ENCODE measurements around the gene SLC25A22.

The SLC25A22 gene

GRCh38 chr11:778976-779954 is 18.8 kb downstream of the SLC25A22 start:
- peak; percentile 1 for DNase-seq (ENCODE audit: low read depth)
- TF ChIP-seq, protein P1, sequence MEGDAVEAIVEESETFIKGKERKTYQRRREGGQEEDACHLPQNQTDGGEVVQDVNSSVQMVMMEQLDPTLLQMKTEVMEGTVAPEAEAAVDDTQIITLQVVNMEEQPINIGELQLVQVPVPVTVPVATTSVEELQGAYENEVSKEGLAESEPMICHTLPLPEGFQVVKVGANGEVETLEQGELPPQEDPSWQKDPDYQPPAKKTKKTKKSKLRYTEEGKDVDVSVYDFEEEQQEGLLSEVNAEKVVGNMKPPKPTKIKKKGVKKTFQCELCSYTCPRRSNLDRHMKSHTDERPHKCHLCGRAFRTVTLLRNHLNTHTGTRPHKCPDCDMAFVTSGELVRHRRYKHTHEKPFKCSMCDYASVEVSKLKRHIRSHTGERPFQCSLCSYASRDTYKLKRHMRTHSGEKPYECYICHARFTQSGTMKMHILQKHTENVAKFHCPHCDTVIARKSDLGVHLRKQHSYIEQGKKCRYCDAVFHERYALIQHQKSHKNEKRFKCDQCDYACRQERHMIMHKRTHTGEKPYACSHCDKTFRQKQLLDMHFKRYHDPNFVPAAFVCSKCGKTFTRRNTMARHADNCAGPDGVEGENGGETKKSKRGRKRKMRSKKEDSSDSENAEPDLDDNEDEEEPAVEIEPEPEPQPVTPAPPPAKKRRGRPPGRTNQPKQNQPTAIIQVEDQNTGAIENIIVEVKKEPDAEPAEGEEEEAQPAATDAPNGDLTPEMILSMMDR (IDR thresholded peaks at IDR 0.05; ENCODE audit: insufficient read depth, low read depth, low read length, missing control alignments), result no peak
- no peak overlapping the region for H3K4me3 ChIP-seq (ENCODE audit: low read depth, low read length)

- DNase-seq (ENCODE audit: low read depth), result peak; percentile 93
- peak within 1 kb of the TSS; percentile 92 for H3K4me3 ChIP-seq (ENCODE audit: low read depth, low read length)
- TF ChIP-seq, protein P1 (IDR thresholded peaks at IDR 0.05; ENCODE audit: insufficient read depth, low read depth, low read length, missing control alignments), result no peak
Observed at GRCh38 chr11:777288-778255, 20.5 kb downstream of the SLC25A22 start, which contains the start of gene GATD1. Gene GATD1 (minus strand): TSS chr11:777487. CDS start chr11:777462, 25 bp downstream.

DNA sequence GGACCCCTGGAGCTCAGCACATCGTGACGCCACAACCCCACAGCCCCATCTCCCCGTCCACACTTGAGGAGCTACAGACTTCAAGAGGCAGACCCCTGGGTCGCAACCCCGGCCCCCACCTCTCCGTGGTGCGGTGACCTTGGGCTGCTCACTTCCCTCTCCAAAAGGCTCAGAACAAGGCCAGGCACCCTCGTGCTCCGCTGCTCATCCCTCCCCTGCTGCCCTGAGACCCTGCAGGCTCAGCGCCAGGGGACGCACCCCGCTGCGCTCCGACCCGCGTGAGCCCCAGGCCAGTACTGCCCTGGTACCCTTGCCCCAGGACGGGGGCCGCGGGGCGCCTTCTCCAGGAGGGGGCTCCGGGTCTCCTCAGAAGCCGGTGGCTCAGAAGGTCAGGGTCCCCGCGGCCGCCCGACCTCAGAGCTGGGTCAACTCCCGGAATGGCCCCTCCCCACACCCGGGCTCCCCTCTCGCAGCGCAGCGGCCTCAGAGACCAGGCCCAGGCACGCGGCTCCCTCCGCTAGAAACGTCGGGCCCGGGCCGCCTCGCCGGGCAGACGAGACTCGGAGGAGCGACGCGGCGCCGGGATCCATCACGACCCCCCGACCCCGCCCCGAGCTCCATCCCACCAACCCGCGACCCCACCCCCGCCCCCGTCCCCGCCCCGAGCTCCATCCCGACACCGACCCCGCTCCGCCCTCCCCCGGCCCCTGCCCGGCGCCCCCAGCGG is 21.4 kb downstream of the SLC25A22 start:
- peak overlapping the region; percentile 92 for H3K4me3 ChIP-seq (ENCODE audit: low read depth, low read length)
- peak; percentile 47 for DNase-seq (ENCODE audit: low read depth)
- TF ChIP-seq, protein P1 (IDR thresholded peaks at IDR 0.05; ENCODE audit: insufficient read depth, low read depth, low read length, missing control alignments), result no peak

- TF ChIP-seq, protein P1 (IDR thresholded peaks at IDR 0.05; ENCODE audit: insufficient read depth, low read depth, low read length, missing control alignments), result no peak
- peak overlapping the region; percentile 92 for H3K4me3 ChIP-seq (ENCODE audit: low read depth, low read length)
- DNase-seq (ENCODE audit: low read depth), result no peak
Observed at GRCh38 chr11:776263-776560, 21.9 kb downstream of the SLC25A22 start.

DNA sequence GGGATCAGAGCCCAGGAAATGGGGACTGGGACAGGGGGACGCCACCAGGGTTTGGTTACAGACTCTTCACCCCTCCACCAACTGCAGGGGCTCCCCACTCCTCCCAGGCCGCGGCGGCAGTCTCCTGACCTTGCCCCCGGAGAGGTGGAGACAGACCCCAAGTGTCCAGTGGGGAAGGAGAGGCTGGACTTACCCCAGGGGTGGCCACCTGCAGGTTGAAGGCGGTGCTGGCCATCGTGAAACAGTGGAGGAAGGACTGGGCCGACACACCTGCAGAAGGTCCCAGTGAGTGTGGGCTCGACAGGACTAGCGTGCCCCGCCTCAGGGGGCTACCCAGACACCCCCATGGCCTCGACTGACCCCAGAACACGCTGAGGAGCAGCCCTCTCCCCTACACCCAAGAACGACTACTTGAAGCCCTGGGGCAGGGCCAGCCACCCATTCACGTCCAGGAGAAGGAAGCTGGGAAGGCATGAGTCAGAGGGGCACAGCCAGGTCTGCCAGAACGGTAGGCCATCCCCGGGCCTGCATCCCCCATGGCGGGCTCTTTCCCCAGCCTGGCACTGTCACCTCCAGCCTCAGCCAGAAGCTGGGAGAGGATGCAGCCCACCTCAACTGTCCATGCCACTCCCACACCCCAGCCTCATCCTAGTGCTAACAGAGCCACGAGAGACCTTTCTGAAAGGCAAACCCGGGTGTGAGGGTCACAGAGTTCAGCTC is 23.0 kb downstream of the SLC25A22 start:
- no peak overlapping the region for H3K4me3 ChIP-seq (ENCODE audit: low read depth, low read length)
- TF ChIP-seq, protein P1 (IDR thresholded peaks at IDR 0.05; ENCODE audit: insufficient read depth, low read depth, low read length, missing control alignments), result no peak
- no peak for DNase-seq (ENCODE audit: low read depth)

DNA sequence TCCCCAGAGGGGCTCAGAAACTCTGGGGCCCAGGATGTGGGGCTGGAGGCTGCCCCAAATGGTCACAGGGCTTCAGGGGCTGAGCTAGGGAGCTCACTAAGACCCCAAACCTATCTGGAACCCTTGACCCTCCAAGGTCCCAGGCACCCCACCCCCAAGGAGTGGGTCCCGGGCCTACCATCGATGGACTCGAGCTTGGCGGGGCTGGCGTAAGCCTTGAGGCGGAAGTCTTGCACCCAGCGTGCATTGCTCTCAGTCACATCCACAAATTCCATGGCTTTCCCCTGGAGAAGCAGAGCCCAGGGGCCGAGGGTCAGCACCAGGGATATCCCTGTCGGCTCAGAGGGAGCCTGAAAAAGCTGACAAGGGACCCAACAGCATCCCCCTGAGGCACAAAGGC is 24.3 kb downstream of the SLC25A22 start:
- DNase-seq (ENCODE audit: low read depth), result no peak
- TF ChIP-seq, protein P1 (IDR thresholded peaks at IDR 0.05; ENCODE audit: insufficient read depth, low read depth, low read length, missing control alignments), result no peak
- no peak overlapping the region for H3K4me3 ChIP-seq (ENCODE audit: low read depth, low read length)
